Ovary (tissue), 3 donors: ENCODE measurements around the gene FSTL5.

ENCODE experiments used
- EP300 ChIP-seq: sonication (generic); formaldehyde crosslinking; IDR thresholded peaks from one replicate; pipeline ENCODE4 v1.6.1; 2017; ENCODE audit warnings: antibody characterized with exemption
- POLR2A ChIP-seq: fragments of 450-650 bp; IDR thresholded peaks from one replicate; pipeline ENCODE4 v1.6.1; 2017; ENCODE audit warnings: antibody characterized with exemption, mild to moderate bottlenecking, moderate library complexity
- TF ChIP-seq, protein P1 (sequence below), 3 donors: fragments of 450-650 bp in 2 of 3; fragments of 200-600 bp in 1 of 3; IDR thresholded peaks; one replicate each; pipeline versions ENCODE4 v1.5.1 to v1.8.0; 2016 to 2022; ENCODE audit warnings: antibody characterized with exemption in 3 of 3, mild to moderate bottlenecking in 1 of 3
- donor health status: DM: no; HTN: no; CAD: no.

DNA sequence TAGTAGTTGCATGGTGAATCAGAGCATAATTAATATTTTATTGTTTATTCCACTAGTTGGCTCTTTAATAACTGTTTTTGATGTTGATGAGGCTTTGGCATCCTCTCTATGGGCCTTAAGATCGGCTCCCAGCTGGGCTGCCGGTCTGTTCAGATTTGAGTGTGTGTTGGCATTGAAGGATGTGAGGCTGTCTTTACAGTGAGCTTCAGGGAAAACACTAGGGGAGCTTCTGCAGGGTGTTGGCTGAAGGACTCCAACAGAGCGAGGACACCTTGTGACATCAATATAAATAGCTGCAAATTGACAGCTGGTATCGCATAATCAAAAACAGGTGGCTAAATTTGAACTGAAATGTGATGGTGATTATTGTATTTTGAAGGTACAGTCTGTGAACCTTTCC lies 322.0 kb downstream of the FSTL5 start:
- TF ChIP-seq, protein P1, sequence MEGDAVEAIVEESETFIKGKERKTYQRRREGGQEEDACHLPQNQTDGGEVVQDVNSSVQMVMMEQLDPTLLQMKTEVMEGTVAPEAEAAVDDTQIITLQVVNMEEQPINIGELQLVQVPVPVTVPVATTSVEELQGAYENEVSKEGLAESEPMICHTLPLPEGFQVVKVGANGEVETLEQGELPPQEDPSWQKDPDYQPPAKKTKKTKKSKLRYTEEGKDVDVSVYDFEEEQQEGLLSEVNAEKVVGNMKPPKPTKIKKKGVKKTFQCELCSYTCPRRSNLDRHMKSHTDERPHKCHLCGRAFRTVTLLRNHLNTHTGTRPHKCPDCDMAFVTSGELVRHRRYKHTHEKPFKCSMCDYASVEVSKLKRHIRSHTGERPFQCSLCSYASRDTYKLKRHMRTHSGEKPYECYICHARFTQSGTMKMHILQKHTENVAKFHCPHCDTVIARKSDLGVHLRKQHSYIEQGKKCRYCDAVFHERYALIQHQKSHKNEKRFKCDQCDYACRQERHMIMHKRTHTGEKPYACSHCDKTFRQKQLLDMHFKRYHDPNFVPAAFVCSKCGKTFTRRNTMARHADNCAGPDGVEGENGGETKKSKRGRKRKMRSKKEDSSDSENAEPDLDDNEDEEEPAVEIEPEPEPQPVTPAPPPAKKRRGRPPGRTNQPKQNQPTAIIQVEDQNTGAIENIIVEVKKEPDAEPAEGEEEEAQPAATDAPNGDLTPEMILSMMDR (IDR thresholded peaks at IDR 0.05) = no peak
- TF ChIP-seq EP300 (no peak), POLR2A (no peak)
